HepG2 (cell line): ENCODE data around the gene AZI2. TPM values are rescaled to one million over a fixed set of nuclear protein-coding genes. Genes with fewer than 3 reads are reported as not detected.
A peak's percentile ranks its signal among the peaks of the same experiment; 100 is the strongest.

ENCODE experiments used
- ATF7-NPFF ChIP-seq: sonication (generic); formaldehyde crosslinking; IDR thresholded peaks from 2 replicates; pipeline ENCODE4 v1.8.1; 2023; ENCODE audit warnings: mild to moderate bottlenecking, low read depth, missing genetic modification reagents, moderate library complexity
- CBX1 ChIP-seq: IDR thresholded peaks from one replicate; pipeline ENCODE4 v1.6.1; 2016; ENCODE audit warnings: antibody characterized with exemption, low read depth
- HHEX ChIP-seq: IDR thresholded peaks from 2 replicates; pipeline ENCODE4 v1.6.1; 2016; ENCODE audit warnings: control low read depth
- HIVEP1 ChIP-seq: sonication (generic); formaldehyde crosslinking; IDR thresholded peaks from 2 replicates; pipeline ENCODE4 v1.4.0; 2020; ENCODE audit warnings: mild to moderate bottlenecking, missing genetic modification reagents
- KLF11 ChIP-seq: IDR thresholded peaks from 2 replicates; pipeline ENCODE4 v1.6.1; 2016; ENCODE audit warnings: missing compliant biosample characterization
- KLF9 ChIP-seq: IDR thresholded peaks from 2 replicates; pipeline ENCODE4 v1.6.1; 2016; ENCODE audit warnings: low read depth
- MYNN ChIP-seq: sonication (generic); formaldehyde crosslinking; IDR thresholded peaks from 2 replicates; pipeline ENCODE4 v1.4.0; 2020; ENCODE audit warnings: mild to moderate bottlenecking, low read depth, missing genetic modification reagents
- NR1H2 ChIP-seq: sonication (generic); formaldehyde crosslinking; IDR thresholded peaks from 2 replicates; pipeline ENCODE4 v1.8.1; 2022; ENCODE audit warnings: low read depth, missing genetic modification reagents, borderline replicate concordance
- PCBP1 ChIP-seq: fragments of 200-400 bp; formaldehyde crosslinking; IDR thresholded peaks from 2 replicates; pipeline ENCODE4 v1.6.1; 2017; ENCODE audit warnings: mild to moderate bottlenecking, low read depth, low read length, borderline replicate concordance
- RAD51 ChIP-seq: fragments of 450-650 bp; IDR thresholded peaks from 2 replicates; pipeline ENCODE4 v1.6.1; 2016; ENCODE audit warnings: borderline replicate concordance
- RBM39 ChIP-seq: fragments of 200-400 bp; formaldehyde crosslinking; IDR thresholded peaks from one replicate; pipeline ENCODE4 v1.6.1; 2018; ENCODE audit warnings: antibody characterized with exemption, mild to moderate bottlenecking, low read depth, low read length; ENCODE audit not compliant: poor library complexity, severe bottlenecking
- SMAD1 ChIP-seq: sonication (generic); formaldehyde crosslinking; IDR thresholded peaks from 2 replicates; pipeline ENCODE4 v1.4.0; 2020; ENCODE audit warnings: missing genetic modification reagents, low read depth, mild to moderate bottlenecking, borderline replicate concordance
- SSRP1 ChIP-seq: IDR thresholded peaks from 2 replicates; pipeline ENCODE4 v1.6.1; 2016; ENCODE audit warnings: control low read depth
- SYNCRIP ChIP-seq: fragments of 200-400 bp; formaldehyde crosslinking; IDR thresholded peaks from 2 replicates; pipeline ENCODE4 v1.6.1; 2018; ENCODE audit warnings: mild to moderate bottlenecking, low read depth, low read length; ENCODE audit not compliant: insufficient read depth
- TCF7 ChIP-seq: sonication (generic); IDR thresholded peaks from 2 replicates; pipeline ENCODE4 v1.6.1; 2016; ENCODE audit warnings: antibody characterized with exemption, low read depth
- ZC3H13 ChIP-seq: sonication (generic); formaldehyde crosslinking; IDR thresholded peaks from 2 replicates; pipeline ENCODE4 v1.8.1; 2023; ENCODE audit warnings: mild to moderate bottlenecking, missing genetic modification reagents, moderate library complexity
- ZFYVE20 ChIP-seq: sonication (generic); formaldehyde crosslinking; IDR thresholded peaks from 2 replicates; pipeline ENCODE4 v1.8.0; 2023; ENCODE audit warnings: low read depth, mild to moderate bottlenecking, moderate library complexity, missing genetic modification reagents, borderline replicate concordance
- ZMYM2 ChIP-seq: sonication (generic); formaldehyde crosslinking; IDR thresholded peaks from 2 replicates; pipeline ENCODE4 v1.8.0; 2022; ENCODE audit warnings: mild to moderate bottlenecking, missing genetic modification reagents
- ZNF160 ChIP-seq: sonication (generic); formaldehyde crosslinking; IDR thresholded peaks from 2 replicates; pipeline ENCODE4 v1.8.0; 2022; ENCODE audit warnings: mild to moderate bottlenecking, inconsistent platforms, missing genetic modification reagents
- ZNF773 ChIP-seq: sonication (generic); formaldehyde crosslinking; IDR thresholded peaks from 2 replicates; pipeline ENCODE4 v1.4.0; 2020; ENCODE audit warnings: missing genetic modification reagents, borderline replicate concordance
- ZNF879 ChIP-seq: sonication (generic); formaldehyde crosslinking; IDR thresholded peaks from 2 replicates; pipeline ENCODE4 v1.8.1; 2023; ENCODE audit warnings: missing genetic modification reagents
- polyA plus RNA-seq, 8 experiments: library from polyadenylated mRNA; depleted of rRNA in 3 of 8; stranded (reverse) in 7 of 8; unstranded in 1 of 8; fragments of >200 nt; fragmentation: Illumina TruSeq in 4 of 8; extraction: Trizol in 4 of 8; gene quantifications; 2 replicates each; pipeline versions ENCODE4 v1.2.1 to v1.2.3, GENCODE V29; 2011 to 2016; ENCODE audit warnings: low read depth in 4 of 8, missing spikeins in 1 of 8, mixed read lengths in 1 of 8; ENCODE audit not compliant: insufficient read depth in 1 of 8
- total RNA-seq, 5 experiments: library from RNA; depleted of rRNA; stranded (reverse); fragments of >200 nt; fragmentation: Illumina TruSeq; extraction: Trizol; gene quantifications; 2 replicates each; pipeline ENCODE4 v1.2.3, GENCODE V29; 2016; ENCODE audit warnings: low read depth in 1 of 5
- TF ChIP-seq, protein P1 (sequence below): sonication (generic); formaldehyde crosslinking; IDR thresholded peaks from 2 replicates; pipeline ENCODE4 v1.5.1; 2020; ENCODE audit warnings: missing genetic modification reagents, mild to moderate bottlenecking, borderline replicate concordance
- TF ChIP-seq, protein P2 (sequence below): sonication (generic); formaldehyde crosslinking; conservative IDR thresholded peaks from 2 replicates; pipeline ENCODE4 v1.4.0; 2020; ENCODE audit warnings: missing genetic modification reagents
- TF ChIP-seq, protein P3 (sequence below): sonication (generic); formaldehyde crosslinking; IDR thresholded peaks from 2 replicates; pipeline ENCODE4 v1.5.0; 2020; ENCODE audit warnings: mild to moderate bottlenecking, low read depth, missing genetic modification reagents, borderline replicate concordance
- TF ChIP-seq, protein P4 (sequence below): sonication (generic); formaldehyde crosslinking; IDR thresholded peaks from 2 replicates; pipeline ENCODE4 v1.4.0; 2020; ENCODE audit warnings: mild to moderate bottlenecking, missing genetic modification reagents

Gene AZI2
- total and polyA plus RNA-seq, 2 of the 13 experiments (the other 11 are each of a cell fraction or from before 2014, with no cell fraction given) = 43.7 to 49.8 TPM

DNA sequence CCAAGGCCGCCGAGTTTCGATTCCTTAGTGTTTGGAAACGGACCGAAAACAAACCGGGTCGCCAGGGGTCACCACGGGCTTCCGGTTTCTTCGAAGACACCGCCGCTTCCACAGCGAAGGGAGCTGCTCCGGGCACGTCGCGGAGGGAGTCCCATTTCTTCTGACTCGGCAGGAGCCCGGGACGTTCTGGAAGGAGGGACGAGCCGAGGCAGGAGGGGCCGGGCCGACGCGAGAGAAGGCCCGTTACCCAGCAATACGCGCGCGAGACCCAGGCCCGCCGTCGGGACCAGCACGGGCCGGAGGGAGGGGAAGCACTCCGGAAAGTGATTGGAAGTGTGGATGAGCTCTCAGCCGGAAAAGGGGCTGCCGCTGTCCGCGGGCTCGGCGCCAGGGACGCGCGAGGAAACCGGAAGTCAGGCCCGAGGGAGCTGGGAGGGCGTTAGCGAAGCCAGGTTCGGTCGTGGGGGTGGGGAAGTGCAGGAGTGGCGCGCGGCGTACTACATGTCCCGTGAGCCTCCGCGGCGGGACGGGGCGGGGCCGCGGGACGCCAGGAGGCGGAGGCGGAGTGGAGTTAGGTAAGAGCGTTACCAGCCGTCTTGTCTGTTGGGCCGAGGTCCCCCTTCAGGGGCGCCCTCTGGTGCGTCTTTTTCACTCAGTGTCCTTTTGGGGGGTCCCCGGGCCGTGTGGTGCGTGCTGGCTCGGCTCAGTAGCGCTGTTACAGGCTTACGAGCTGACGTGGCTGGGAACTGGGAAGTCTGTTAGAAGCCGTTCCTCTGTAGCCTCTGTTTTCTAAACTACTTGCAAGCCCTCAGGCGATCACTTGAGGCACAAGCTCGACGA is at the start of gene AZI2, which contains the start of gene ZCWPW2 (continued):
- no peak; the same call in 1 of the 2 replicates for TF ChIP-seq KLF11
- TF ChIP-seq ATF7-NPFF (CRISPR knock-in tag) = no peak
- no peak for TF ChIP-seq HHEX (CRISPR knock-in tag)
- TF ChIP-seq ZC3H13 (CRISPR knock-in tag) = 0 out of 2 replicates have a peak, but pooled peaks have one; percentile 52
- TF ChIP-seq SSRP1 (CRISPR knock-in tag) = no peak
- TF ChIP-seq ZFYVE20 = no peak
- TF ChIP-seq RBM39 = peak; percentile 72
- TF ChIP-seq ZNF879 (CRISPR knock-in tag) = no peak; the same call in 1 of the 2 replicates
- TF ChIP-seq TCF7 = no peak
- peak; percentile 76; the same call in 1 of the 2 replicates for TF ChIP-seq SMAD1 (CRISPR knock-in tag)
- no peak for TF ChIP-seq RAD51
- peak; percentile 33; the same call in 1 of the 2 replicates for TF ChIP-seq ZNF773
- peak; percentile 41; the same call in 1 of the 2 replicates for TF ChIP-seq NR1H2 (CRISPR knock-in tag)
- peak; percentile 36; the same call in 1 of the 2 replicates for TF ChIP-seq ZNF160 (CRISPR knock-in tag)
- peak; percentile 75; the same call in 1 of the 2 replicates for TF ChIP-seq PCBP1
- TF ChIP-seq HIVEP1 (CRISPR knock-in tag) = peak; percentile 49; the same call in 1 of the 2 replicates
- TF ChIP-seq, protein P1, sequence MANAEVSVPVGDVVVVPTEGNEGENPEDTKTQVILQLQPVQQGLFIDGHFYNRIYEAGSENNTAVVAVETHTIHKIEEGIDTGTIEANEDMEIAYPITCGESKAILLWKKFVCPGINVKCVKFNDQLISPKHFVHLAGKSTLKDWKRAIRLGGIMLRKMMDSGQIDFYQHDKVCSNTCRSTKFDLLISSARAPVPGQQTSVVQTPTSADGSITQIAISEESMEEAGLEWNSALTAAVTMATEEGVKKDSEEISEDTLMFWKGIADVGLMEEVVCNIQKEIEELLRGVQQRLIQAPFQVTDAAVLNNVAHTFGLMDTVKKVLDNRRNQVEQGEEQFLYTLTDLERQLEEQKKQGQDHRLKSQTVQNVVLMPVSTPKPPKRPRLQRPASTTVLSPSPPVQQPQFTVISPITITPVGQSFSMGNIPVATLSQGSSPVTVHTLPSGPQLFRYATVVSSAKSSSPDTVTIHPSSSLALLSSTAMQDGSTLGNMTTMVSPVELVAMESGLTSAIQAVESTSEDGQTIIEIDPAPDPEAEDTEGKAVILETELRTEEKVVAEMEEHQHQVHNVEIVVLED (CRISPR knock-in tag) = peak; percentile 91
- no peak; the same call in 1 of the 2 replicates for TF ChIP-seq MYNN (CRISPR knock-in tag)
- no peak for TF ChIP-seq SYNCRIP
- TF ChIP-seq, protein P2, sequence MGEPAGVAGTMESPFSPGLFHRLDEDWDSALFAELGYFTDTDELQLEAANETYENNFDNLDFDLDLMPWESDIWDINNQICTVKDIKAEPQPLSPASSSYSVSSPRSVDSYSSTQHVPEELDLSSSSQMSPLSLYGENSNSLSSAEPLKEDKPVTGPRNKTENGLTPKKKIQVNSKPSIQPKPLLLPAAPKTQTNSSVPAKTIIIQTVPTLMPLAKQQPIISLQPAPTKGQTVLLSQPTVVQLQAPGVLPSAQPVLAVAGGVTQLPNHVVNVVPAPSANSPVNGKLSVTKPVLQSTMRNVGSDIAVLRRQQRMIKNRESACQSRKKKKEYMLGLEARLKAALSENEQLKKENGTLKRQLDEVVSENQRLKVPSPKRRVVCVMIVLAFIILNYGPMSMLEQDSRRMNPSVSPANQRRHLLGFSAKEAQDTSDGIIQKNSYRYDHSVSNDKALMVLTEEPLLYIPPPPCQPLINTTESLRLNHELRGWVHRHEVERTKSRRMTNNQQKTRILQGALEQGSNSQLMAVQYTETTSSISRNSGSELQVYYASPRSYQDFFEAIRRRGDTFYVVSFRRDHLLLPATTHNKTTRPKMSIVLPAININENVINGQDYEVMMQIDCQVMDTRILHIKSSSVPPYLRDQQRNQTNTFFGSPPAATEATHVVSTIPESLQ (CRISPR knock-in tag) = no peak
- no peak for TF ChIP-seq CBX1
- TF ChIP-seq, protein P3, sequence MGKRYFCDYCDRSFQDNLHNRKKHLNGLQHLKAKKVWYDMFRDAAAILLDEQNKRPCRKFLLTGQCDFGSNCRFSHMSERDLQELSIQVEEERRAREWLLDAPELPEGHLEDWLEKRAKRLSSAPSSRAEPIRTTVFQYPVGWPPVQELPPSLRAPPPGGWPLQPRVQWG = no peak
- TF ChIP-seq, protein P4, sequence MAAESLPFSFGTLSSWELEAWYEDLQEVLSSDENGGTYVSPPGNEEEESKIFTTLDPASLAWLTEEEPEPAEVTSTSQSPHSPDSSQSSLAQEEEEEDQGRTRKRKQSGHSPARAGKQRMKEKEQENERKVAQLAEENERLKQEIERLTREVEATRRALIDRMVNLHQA (CRISPR knock-in tag) = no peak
- 0 out of 2 replicates have a peak, but pooled peaks have one; percentile 48 for TF ChIP-seq ZMYM2 (CRISPR knock-in tag)
- TF ChIP-seq KLF9 (CRISPR knock-in tag) = no peak
